ENCODE results near the gene KCP.

GRCh38 chr7:128934361-128935341 lies 24.1 kb upstream of the KCP start:
- no peak for TF ChIP-seq CTCF (IDR thresholded peaks at IDR 0.05)
- TF ChIP-seq POLR2A (IDR thresholded peaks at IDR 0.05) = no peak
- no peak for TF ChIP-seq POLR2AphosphoS5 (IDR thresholded peaks at IDR 0.05)

Measured in breast epithelium (tissue), 3 donors.